Heart left ventricle (tissue), 16 donors: ENCODE results near the gene TNFAIP3. TPM values are rescaled to one million over a fixed set of nuclear protein-coding genes. Genes with fewer than 3 reads are reported as not detected.

ENCODE experiments used
- ATAC-seq, 4 donors: fragments of 200-7000 bp; cut with Tn5 transposase; one replicate each; pipeline ENCODE4 v1.9.1; 2020 to 2022; ENCODE audit warnings: moderate library complexity in 4 of 4, mild to moderate bottlenecking in 3 of 4, moderate number of reproducible peaks in 1 of 4
- DNase-seq, 5 donors: peaks; one replicate each; pipeline ENCODE4 v3.0.0-alpha.2; 2020
- H3K27ac ChIP-seq, 12 donors: fragments of 200-600 bp; sonication (generic) in 4 of 12; one replicate each; pipeline versions ENCODE4 v1.5.0 to v1.8.0; 2016 to 2022; ENCODE audit warnings: mild to moderate bottlenecking in 2 of 12
- H3K27me3 ChIP-seq, 9 donors: fragments of 200-600 bp; sonication (generic) in 2 of 9; one replicate each; pipeline versions ENCODE4 v1.5.1 to v1.8.0; 2016 to 2022; ENCODE audit warnings: mild to moderate bottlenecking in 3 of 9
- H3K36me3 ChIP-seq, 9 donors: fragments of 200-600 bp; sonication (generic) in 2 of 9; one replicate each; pipeline versions ENCODE4 v1.5.0 to v1.8.0; 2018 to 2022; ENCODE audit warnings: mild to moderate bottlenecking in 2 of 9
- H3K4me1 ChIP-seq, 12 donors: fragments of 200-600 bp; sonication (generic) in 4 of 12; one replicate each; pipeline versions ENCODE4 v1.5.0 to v1.8.0; 2016 to 2022; ENCODE audit warnings: mild to moderate bottlenecking in 3 of 12
- H3K4me3 ChIP-seq, 12 donors: fragments of 200-600 bp; sonication (generic) in 4 of 12; one replicate each; pipeline versions ENCODE4 v1.5.0 to v1.8.0; 2017 to 2022; ENCODE audit warnings: mild to moderate bottlenecking in 9 of 12, moderate library complexity in 4 of 12
- H3K9me3 ChIP-seq, 12 donors: fragments of 200-600 bp; sonication (generic) in 4 of 12; one replicate each; pipeline versions ENCODE4 v1.5.0 to v1.8.0; 2016 to 2022; ENCODE audit warnings: mild to moderate bottlenecking in 1 of 12
- CTCF ChIP-seq, 12 donors: fragments of 200-600 bp; sonication (generic) in 4 of 12; IDR thresholded peaks; one replicate each; pipeline versions ENCODE4 v1.5.0 to v1.8.0; 2018 to 2022; ENCODE audit warnings: antibody characterized with exemption in 12 of 12, mild to moderate bottlenecking in 5 of 12
- POLR2A ChIP-seq, 2 donors: fragments of 450-650 bp; IDR thresholded peaks; one replicate each; pipeline ENCODE4 v1.6.1; 2017; ENCODE audit warnings: antibody characterized with exemption in 2 of 2, mild to moderate bottlenecking in 2 of 2, moderate library complexity in 2 of 2
- WGBS, 4 donors: extraction: QIAGEN DNeasy Blood & Tissue Kit in 2 of 4; methylation state at CpG; one replicate each; pipeline versions ENCODE4 v1.1.5 to v1.1.7; 2013 to 2018; 5-methylcytosine and 5-hydroxymethylcytosine counted together
- intact Hi-C, 10 donors: fragments of 100-400 bp; cut with DNase I; formaldehyde crosslinking; loops; one replicate each; pipeline versions ENCODE4 v1.11.1 to v1.14.2; 2022
- polyA plus RNA-seq, 2 donors: library from polyadenylated mRNA; stranded (reverse); fragments of 200-250 nt; gene quantifications; one replicate each; pipeline ENCODE4 v1.2.3, GENCODE V29; 2013
- total RNA-seq, 9 donors: library from RNA; depleted of rRNA in 2 of 9; stranded (reverse); fragments of >200 nt in 2 of 9; fragmentation: NEBNext Ultra II Directional in 3 of 9; extraction: Animal tissue kit (Norgen Biotek cat#: 25700) in 3 of 9; gene quantifications; one replicate each; pipeline versions ENCODE4 v1.1.0 to v1.2.4, GENCODE V29; 2016 to 2023
- donor health status: ischemic (EF 13 %, LVEDD 7.1; RV severe dilation, severe dysfunction).
- donor health status: healthy with polysubstance abuse.
- donor health status: DM: no; HTN: yes; CAD: no.
- donor health status: DM: no; HTN: no; CAD: no.
- donor health status: ischemic (EF 25% LVEDD 6.9; RV normal size, moderate dysfunction).
- donor health status: ischemic (EF 25% LVEDD 5.7; RV mildly dilated, moderate dysfunction).
- donor health status: healthy.
- donor health status: DM: yes; HTN: yes; CAD: no.
- donor health status: ischemic (EF 35%, LVEDD 5.7; RV mildly dilated, moderate dysfunction).
- donor health status: nonischemic (EF 11% LVEDD 7.7; RV severe dilation, severe dysfunction).
- donor health status: DM: yes; HTN: yes; CAD: no.
- donor health status: PGD.
- donor health status: ischemic (EF 29% LVEDD 5.4; RV normal size, mild dysfunction).
- donor health status: nonischemic (EF 23%, LVEDD 6.1; RV moderate dilation, normal function).

The TNFAIP3 gene
- total and polyA plus RNA-seq, 11 donors: 3.0 to 33.7 (median 4.7) TPM

- Histone ChIP-seq H3K27ac (no peak overlapping the region), H3K9me3 (no peaks in the 10 kb centered on the region), H3K4me1 (peaks cover 0 to 23% (median 3%) of the 10 kb centered on the region in 12 donors), H3K4me3 (no peak overlapping the region), H3K27me3 (no peaks in the 10 kb centered on the region), H3K36me3 (no peaks in the 10 kb centered on the region)
- 96 to 100% (median 99%) methylated on average over 1 of the region's 1 CpG for WGBS, 4 donors
- TF ChIP-seq POLR2A (IDR thresholded peaks at IDR 0.05) (no peak), CTCF (IDR thresholded peaks at IDR 0.05) (no peak)
- DNase-seq (no peak), ATAC-seq (no peak)
- intact Hi-C loops: no loop called here
These were observed 14.2 kb upstream of the TNFAIP3 start for GRCh38 chr6:137852811-137853210.

GRCh38 chr6:137853569-137854213 is 13.4 kb upstream of the TNFAIP3 start:
- Histone ChIP-seq H3K4me3 (no peak overlapping the region), H3K27ac (no peak overlapping the region), H3K4me1 (peaks cover 0 to 15% (median 3%) of the 10 kb centered on the region in 12 donors), H3K9me3 (no peaks in the 10 kb centered on the region), H3K36me3 (no peaks in the 10 kb centered on the region), H3K27me3 (no peaks in the 10 kb centered on the region)
- DNase-seq: no peak
- TF ChIP-seq POLR2A (IDR thresholded peaks at IDR 0.05) (no peak), CTCF (IDR thresholded peaks at IDR 0.05) (no peak)
- ATAC-seq: no peak
- WGBS, 4 donors: 92 to 95% (median 92%) methylated on average over 7 of the region's 7 CpGs
- intact Hi-C loops: no loop called here

DNA sequence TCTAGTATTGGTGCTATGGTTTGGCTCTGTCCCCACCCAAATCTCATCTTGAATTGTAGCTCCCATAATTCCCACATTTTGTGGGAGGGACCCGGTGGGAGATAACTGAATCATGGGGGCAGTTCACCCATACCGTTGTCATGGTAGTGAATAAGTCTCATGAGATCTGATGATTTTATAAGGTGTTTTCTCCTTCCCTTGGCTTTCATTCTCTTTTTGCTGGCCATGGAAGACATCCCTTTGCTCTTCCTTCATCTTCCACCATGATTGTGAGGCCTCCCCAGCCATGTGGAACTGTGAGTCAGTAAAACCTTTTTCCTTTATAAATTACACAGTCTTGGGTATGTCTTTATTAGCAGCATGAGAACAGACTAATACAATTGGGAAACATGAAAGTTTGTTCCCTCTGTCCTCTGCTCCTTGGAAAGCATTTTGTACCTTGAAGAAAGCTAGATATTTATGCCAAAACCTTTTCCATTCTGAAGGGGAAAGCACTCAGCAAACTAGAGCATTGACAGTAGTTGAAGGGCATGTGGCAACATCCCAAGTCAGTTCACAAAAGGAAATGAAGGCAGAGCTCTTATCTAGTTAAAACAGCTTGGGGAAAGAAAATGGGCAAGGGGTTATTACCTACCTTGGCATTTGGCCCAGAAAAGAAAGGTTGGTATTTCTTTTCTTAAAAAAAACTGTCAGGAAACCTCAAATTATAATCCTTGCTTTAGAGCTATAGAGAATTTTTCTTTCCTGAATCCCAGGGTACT is 10.7 kb upstream of the TNFAIP3 start:
- Histone ChIP-seq H3K9me3 (no peaks in the 10 kb centered on the region), H3K4me3 (no peak overlapping the region), H3K4me1 (peaks cover 0 to 3% (median 0%) of the 10 kb centered on the region in 12 donors), H3K36me3 (no peaks in the 10 kb centered on the region), H3K27me3 (no peaks in the 10 kb centered on the region), H3K27ac (no peak overlapping the region)
- intact Hi-C loops: no loop called here
- no peak for ATAC-seq
- TF ChIP-seq CTCF (IDR thresholded peaks at IDR 0.05) (no peak), POLR2A (IDR thresholded peaks at IDR 0.05) (no peak)
- WGBS, 4 donors: 96 to 100% (median 99%) methylated on average over 2 of the region's 2 CpGs
- no peak for DNase-seq

GRCh38 chr6:137859025-137859424 is 8.0 kb upstream of the TNFAIP3 start:
- 66 to 74% (median 72%) methylated on average over 3 of the region's 3 CpGs for WGBS, 4 donors
- H3K4me1 ChIP-seq: peaks cover 0 to 26% (median 0%) of the 10 kb centered on the region in 12 donors
- TF ChIP-seq CTCF (IDR thresholded peaks at IDR 0.05): no peak
- TF ChIP-seq POLR2A (IDR thresholded peaks at IDR 0.05): no peak
- no peak overlapping the region for H3K27ac ChIP-seq
- no peaks in the 10 kb centered on the region for H3K27me3 ChIP-seq
- no peak overlapping the region for H3K4me3 ChIP-seq
- no peaks in the 10 kb centered on the region for H3K36me3 ChIP-seq
- intact Hi-C loops: no loop called here
- no peak for ATAC-seq
- H3K9me3 ChIP-seq: no peaks in the 10 kb centered on the region
- DNase-seq: no peak
